Hepatocyte (in vitro differentiated cells): ENCODE measurements around the gene OSMR.

Experiments
- CTCF ChIP-seq: fragments of 200-600 bp; sonication (generic); IDR thresholded peaks from 2 replicates; pipeline ENCODE4 v1.5.1; 2016; ENCODE audit warnings: antibody characterized with exemption, mild to moderate bottlenecking; ENCODE audit not compliant: poor library complexity
- EZH2 ChIP-seq: fragments of 200-600 bp; sonication (generic); IDR thresholded peaks from 2 replicates; pipeline ENCODE4 v1.6.1; 2016; ENCODE audit warnings: antibody characterized with exemption, mild to moderate bottlenecking, borderline replicate concordance

- TF ChIP-seq EZH2: no peak
- TF ChIP-seq CTCF: no peak
Observed at GRCh38 chr5:38807570-38808483, 38.0 kb upstream of the OSMR start.
